Measurements from ENCODE around the gene LINC01488. TPM values are rescaled to one million over a fixed set of nuclear protein-coding genes. Genes with fewer than 3 reads are reported as not detected.

LINC01488 gene
- total RNA-seq, 1 experiment from 2014 or later: not detected

DNA sequence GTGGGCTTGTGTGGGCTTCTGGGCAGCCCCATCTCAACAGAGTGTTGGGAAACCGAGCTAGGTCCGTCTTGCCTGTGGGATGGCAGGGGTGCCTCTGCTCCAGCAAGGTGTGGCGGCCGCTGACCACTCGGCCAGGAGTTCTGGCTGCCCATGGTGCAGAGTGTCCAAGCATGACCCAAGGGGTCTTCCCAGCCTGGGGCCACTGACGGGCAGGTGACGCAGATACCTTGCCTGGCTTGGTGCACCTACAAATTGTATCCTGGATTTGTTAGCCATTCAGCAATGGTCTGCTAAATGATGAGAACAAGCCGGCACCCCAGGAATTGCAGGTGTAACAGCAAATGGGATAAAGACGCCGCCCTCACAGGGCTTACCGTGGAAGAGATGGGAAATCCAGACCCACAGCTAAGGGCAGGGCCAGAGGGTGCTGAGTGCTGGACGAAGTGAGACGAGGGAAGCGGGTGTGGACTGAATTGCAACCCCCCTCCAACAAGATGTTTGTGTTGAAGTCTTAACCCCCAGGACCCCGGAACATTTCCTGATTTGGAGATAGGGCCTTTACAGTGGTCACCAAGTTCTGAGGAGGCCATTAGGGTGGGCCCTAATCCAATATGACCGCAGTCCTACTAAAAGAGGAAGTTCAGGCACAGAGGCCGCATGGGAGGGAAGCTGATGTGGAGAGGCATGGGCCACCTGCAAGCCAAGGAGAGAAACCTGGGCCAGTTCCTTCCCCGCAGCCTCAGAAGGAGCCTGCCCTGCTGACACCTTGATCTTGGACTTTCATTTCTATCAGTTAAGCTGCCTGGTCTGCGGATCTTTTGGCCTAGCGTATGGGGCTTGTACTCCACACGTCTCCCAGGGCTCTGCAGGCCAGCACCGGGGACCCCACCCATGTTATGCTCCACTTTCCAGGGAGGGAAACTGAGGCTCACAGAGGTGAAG lies 45.2 kb upstream of the LINC01488 start:
- Histone ChIP-seq H3K4me2 (ENCODE audit: low read length) (peak overlapping the region; percentile 71), H2AFZ (ENCODE audit: low read depth, low read length, poor library complexity, severe bottlenecking) (peak overlapping the region; percentile 74), H4K20me1 (ENCODE audit: insufficient read depth) (no peaks in the 10 kb centered on the region), H3K4me1 (ENCODE audit: control insufficient read depth in 1 of 2, insufficient read depth in 2 of 2, low read length in 2 of 2) (peaks cover 19 to 41% of the 10 kb centered on the region in 2 experiments), H3K9ac (ENCODE audit: low read length) (peak overlapping the region; percentile 53; the same call in 1 of the 2 replicates), H3K27ac (ENCODE audit: low read depth, low read length) (peak overlapping the region; percentile 53; the same call in 1 of the 2 replicates), H3K79me2 (ENCODE audit: insufficient read depth, low read length) (no peaks in the 10 kb centered on the region), H3K9me3 (ENCODE audit: control insufficient read depth in 1 of 2, insufficient read depth in 1 of 2, low read depth in 1 of 2, low read length in 2 of 2) (no peaks in the 10 kb centered on the region), H3K27me3 (ENCODE audit: insufficient read depth, low read length) (no peaks in the 10 kb centered on the region), H3K36me3 (ENCODE audit: control insufficient read depth in 1 of 2, insufficient read depth in 2 of 2, low read length in 2 of 2) (no peaks in the 10 kb centered on the region), H3K4me3 (replicated peaks in 1 of 2; ENCODE audit: low read depth in 1 of 2, low read length in 2 of 2) (peak overlapping the region in 1 of 2 experiments; percentile 24; a peak in 1 of 4 replicates), H3K9me2 (ENCODE audit: insufficient read depth) (no peaks in the 10 kb centered on the region)
- intact Hi-C loops (cut with micrococcal nuclease): no loop called here
- ChIA-PET CTCF (no interaction called here), RAD21 (ENCODE audit: low non-redundant PET in 1 of 2, low total read pairs in 2 of 2, uncharacterized antibody in 2 of 2, unreplicated experiment in 2 of 2) (no interaction called here), POLR2A (no interaction called here)
- DNase-seq (ENCODE audit: low read depth, low spot score): no peak
- peak; percentile 9; the same call in 1 of the 2 replicates for ATAC-seq
- BruUV-seq (replicated peaks): no TSS peak
- no peak for TF ChIP-seq POLR2AphosphoS5 (IDR thresholded peaks at IDR 0.05; ENCODE audit: low read depth, low read length)

DNA sequence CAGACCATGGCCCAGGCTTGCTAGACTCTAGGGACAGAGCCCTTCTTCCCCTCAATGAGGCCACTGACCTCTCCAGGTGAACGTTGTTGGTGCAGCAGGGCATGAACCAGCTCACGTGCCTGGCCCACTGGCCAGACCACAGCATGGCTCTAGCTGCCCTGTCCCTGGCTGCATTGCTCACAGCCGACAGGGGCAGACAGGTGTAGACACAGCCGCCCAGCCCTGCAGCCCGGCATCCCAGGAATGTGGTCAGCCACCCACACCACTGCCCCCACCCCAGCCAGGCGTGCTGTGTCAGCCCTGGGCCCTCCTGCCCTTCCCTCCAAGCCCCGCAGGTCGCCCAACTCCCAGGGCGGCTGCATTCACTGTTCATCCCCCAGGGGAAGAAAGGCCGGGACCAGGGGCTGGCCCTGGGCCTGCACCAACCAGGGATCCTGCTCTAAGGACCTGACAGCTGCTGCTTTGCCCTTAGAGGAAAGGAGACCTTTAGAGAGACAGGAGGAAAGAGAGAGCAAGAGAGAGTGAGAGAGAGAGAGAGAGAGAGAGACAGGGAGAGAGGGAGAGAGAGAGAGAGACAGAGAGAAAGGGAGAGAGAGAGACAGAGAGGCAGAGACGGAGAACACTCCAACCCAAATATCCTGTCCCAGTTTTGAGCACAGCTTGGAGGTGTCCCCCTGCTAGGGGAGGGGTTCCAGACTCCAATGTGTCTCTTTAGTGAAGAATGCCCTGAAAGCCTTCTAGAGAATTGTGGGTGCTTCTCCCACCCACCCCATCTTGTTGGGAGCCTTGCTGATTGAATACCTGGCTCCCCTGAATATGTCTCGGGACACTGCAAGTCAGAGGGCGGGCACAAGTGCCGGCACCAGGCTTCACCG lies 44.2 kb upstream of the LINC01488 start:
- BruUV-seq (replicated peaks): no TSS peak
- no peaks in the 10 kb centered on the region for H3K9me2 ChIP-seq (ENCODE audit: insufficient read depth)
- RAD21 ChIA-PET (ENCODE audit: low non-redundant PET in 1 of 2, low total read pairs in 2 of 2, uncharacterized antibody in 2 of 2, unreplicated experiment in 2 of 2): no interaction called here
- H3K4me3 ChIP-seq (replicated peaks in 1 of 2; ENCODE audit: low read depth in 1 of 2, low read length in 2 of 2): peak overlapping the region in 1 of 2 experiments; percentile 24; a peak in 1 of 4 replicates
- POLR2A ChIA-PET: no interaction called here
- ATAC-seq: peak; percentile 93
- H3K27ac ChIP-seq (ENCODE audit: low read depth, low read length): peak overlapping the region; percentile 53
- intact Hi-C loops (cut with micrococcal nuclease): no loop called here
- CTCF ChIA-PET: no interaction called here
- H3K4me2 ChIP-seq (ENCODE audit: low read length): peak overlapping the region; percentile 71
- no peaks in the 10 kb centered on the region for H3K27me3 ChIP-seq (ENCODE audit: insufficient read depth, low read length)
- H2AFZ ChIP-seq (ENCODE audit: low read depth, low read length, poor library complexity, severe bottlenecking): peak overlapping the region; percentile 74
- H3K36me3 ChIP-seq (ENCODE audit: control insufficient read depth in 1 of 2, insufficient read depth in 2 of 2, low read length in 2 of 2): no peaks in the 10 kb centered on the region
- no peaks in the 10 kb centered on the region for H3K79me2 ChIP-seq (ENCODE audit: insufficient read depth, low read length)
- H3K9me3 ChIP-seq (ENCODE audit: control insufficient read depth in 1 of 2, insufficient read depth in 1 of 2, low read depth in 1 of 2, low read length in 2 of 2): no peaks in the 10 kb centered on the region
- peak overlapping the region; percentile 53 for H3K9ac ChIP-seq (ENCODE audit: low read length)
- H3K4me1 ChIP-seq (ENCODE audit: control insufficient read depth in 1 of 2, insufficient read depth in 2 of 2, low read length in 2 of 2): peaks cover 21 to 45% of the 10 kb centered on the region in 2 experiments
- no peaks in the 10 kb centered on the region for H4K20me1 ChIP-seq (ENCODE audit: insufficient read depth)
- TF ChIP-seq EGR1 (IDR thresholded peaks at IDR 0.05; ENCODE audit: low read depth): peak; percentile 66; the same call in 1 of the 2 replicates
- TF ChIP-seq TCF7L2 (IDR thresholded peaks at IDR 0.05; ENCODE audit: borderline replicate concordance, extremely low read depth, insufficient read depth, insufficient read length): no peak
- TF ChIP-seq RAD21 (IDR thresholded peaks at IDR 0.05; ENCODE audit: low read depth): peak; percentile 25; the same call in 1 of the 2 replicates
- TF ChIP-seq FOSL1 (IDR thresholded peaks at IDR 0.05; ENCODE audit: low read depth): no peak
- no peak for TF ChIP-seq JUND (IDR thresholded peaks at IDR 0.05)
- 0 out of 2 replicates have a peak, but pooled peaks have one; percentile 43 for TF ChIP-seq ZFX (IDR thresholded peaks at IDR 0.05)
- TF ChIP-seq, protein P1, sequence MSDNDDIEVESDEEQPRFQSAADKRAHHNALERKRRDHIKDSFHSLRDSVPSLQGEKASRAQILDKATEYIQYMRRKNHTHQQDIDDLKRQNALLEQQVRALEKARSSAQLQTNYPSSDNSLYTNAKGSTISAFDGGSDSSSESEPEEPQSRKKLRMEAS (IDR thresholded peaks at IDR 0.05): peak; percentile 48; the same call in 1 of the 2 replicates
- peak; percentile 37; the same call in 1 of the 2 replicates for TF ChIP-seq CBX3 (IDR thresholded peaks at IDR 0.05; ENCODE audit: low read depth)
- TF ChIP-seq ELF1 (IDR thresholded peaks at IDR 0.05; ENCODE audit: borderline replicate concordance, low read depth): no peak
- no peak for TF ChIP-seq YY1 (IDR thresholded peaks at IDR 0.05; ENCODE audit: extremely low read depth, insufficient replicate concordance, low read depth, low read length)
- no peak for TF ChIP-seq ZNF274 (IDR thresholded peaks at IDR 0.05; ENCODE audit: low read depth, low read length)
- no peak for TF ChIP-seq SRF (IDR thresholded peaks at IDR 0.05; ENCODE audit: low read depth)
- TF ChIP-seq, protein P2, sequence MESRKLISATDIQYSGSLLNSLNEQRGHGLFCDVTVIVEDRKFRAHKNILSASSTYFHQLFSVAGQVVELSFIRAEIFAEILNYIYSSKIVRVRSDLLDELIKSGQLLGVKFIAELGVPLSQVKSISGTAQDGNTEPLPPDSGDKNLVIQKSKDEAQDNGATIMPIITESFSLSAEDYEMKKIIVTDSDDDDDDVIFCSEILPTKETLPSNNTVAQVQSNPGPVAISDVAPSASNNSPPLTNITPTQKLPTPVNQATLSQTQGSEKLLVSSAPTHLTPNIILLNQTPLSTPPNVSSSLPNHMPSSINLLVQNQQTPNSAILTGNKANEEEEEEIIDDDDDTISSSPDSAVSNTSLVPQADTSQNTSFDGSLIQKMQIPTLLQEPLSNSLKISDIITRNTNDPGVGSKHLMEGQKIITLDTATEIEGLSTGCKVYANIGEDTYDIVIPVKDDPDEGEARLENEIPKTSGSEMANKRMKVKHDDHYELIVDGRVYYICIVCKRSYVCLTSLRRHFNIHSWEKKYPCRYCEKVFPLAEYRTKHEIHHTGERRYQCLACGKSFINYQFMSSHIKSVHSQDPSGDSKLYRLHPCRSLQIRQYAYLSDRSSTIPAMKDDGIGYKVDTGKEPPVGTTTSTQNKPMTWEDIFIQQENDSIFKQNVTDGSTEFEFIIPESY (IDR thresholded peaks at IDR 0.05; ENCODE audit: extremely low read depth, insufficient replicate concordance, low read length): no peak
- no peak for DNase-seq (ENCODE audit: low read depth, low spot score)
